A549 (cell line): ENCODE results near the gene FIBIN.

Experiments used
- CHD2 ChIP-seq: fragments of 150-350 bp; IDR thresholded peaks from 2 replicates; pipeline ENCODE4 v1.6.1; 2014; ENCODE audit warnings: low read length; ENCODE audit not compliant: partially characterized antibody
- EHF ChIP-seq: fragments of 250-450 bp; sonication (Bioruptor Pico); IDR thresholded peaks from 2 replicates; pipeline ENCODE4 v1.5.0; 2020; ENCODE audit warnings: mild to moderate bottlenecking
- HEYL ChIP-seq: fragments of 250-450 bp; sonication (Bioruptor Pico); IDR thresholded peaks from 2 replicates; pipeline ENCODE4 v1.8.0; 2021; ENCODE audit warnings: mild to moderate bottlenecking, moderate library complexity
- MAZ ChIP-seq: fragments of 150-350 bp; IDR thresholded peaks from 2 replicates; pipeline ENCODE4 v1.6.1; 2014; ENCODE audit warnings: antibody characterized with exemption, low read depth, low read length, borderline replicate concordance
- NR3C1 ChIP-seq: fragments of >200 bp; sonication (Bioruptor Twin); formaldehyde crosslinking; IDR thresholded peaks from 3 replicates; pipeline ENCODE4 v1.6.1; 2017
- POLR2A ChIP-seq: IDR thresholded peaks from 2 replicates; pipeline ENCODE4 v1.6.1; 2012; ENCODE audit warnings: mild to moderate bottlenecking, low read length
- RCOR1 ChIP-seq: fragments of 150-350 bp; IDR thresholded peaks from 2 replicates; pipeline ENCODE4 v1.6.1; 2014; ENCODE audit warnings: antibody characterized with exemption, low read length, low read depth
- TF ChIP-seq, protein P1 (sequence below): fragments of >200 bp; sonication (Bioruptor Twin); formaldehyde crosslinking; IDR thresholded peaks from 3 replicates; pipeline ENCODE4 v1.5.1; 2016
- TF ChIP-seq, protein P2 (sequence below): fragments of 200-600 bp; sonication (generic); IDR thresholded peaks from 2 replicates; pipeline ENCODE4 v1.6.1; 2016; ENCODE audit warnings: antibody characterized with exemption, mild to moderate bottlenecking, moderate library complexity

DNA sequence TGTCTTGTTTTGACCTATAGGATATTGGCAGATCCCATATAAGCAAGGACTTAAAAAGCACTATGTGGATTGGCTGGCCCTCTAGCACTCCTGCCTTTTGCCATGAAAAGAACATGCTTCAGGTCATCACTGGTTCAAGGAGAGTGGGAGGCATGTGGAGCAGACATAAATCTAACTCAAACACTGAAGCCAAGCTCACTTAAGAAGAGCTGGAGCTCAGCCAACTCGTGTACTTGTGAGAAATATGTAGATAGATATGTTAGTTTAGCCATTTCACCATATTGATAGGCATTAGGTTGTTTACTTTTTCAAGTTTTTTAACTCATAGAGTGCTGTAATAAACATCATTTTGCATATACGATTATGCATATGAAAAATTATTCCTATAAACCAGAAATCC, 26.8 kb downstream of the FIBIN start:
- TF ChIP-seq POLR2A (no peak), MAZ (no peak), NR3C1 (no peak), HEYL (CRISPR knock-in tag) (no peak), CHD2 (no peak), RCOR1 (no peak), EHF (CRISPR knock-in tag) (no peak)
- TF ChIP-seq, protein P1, sequence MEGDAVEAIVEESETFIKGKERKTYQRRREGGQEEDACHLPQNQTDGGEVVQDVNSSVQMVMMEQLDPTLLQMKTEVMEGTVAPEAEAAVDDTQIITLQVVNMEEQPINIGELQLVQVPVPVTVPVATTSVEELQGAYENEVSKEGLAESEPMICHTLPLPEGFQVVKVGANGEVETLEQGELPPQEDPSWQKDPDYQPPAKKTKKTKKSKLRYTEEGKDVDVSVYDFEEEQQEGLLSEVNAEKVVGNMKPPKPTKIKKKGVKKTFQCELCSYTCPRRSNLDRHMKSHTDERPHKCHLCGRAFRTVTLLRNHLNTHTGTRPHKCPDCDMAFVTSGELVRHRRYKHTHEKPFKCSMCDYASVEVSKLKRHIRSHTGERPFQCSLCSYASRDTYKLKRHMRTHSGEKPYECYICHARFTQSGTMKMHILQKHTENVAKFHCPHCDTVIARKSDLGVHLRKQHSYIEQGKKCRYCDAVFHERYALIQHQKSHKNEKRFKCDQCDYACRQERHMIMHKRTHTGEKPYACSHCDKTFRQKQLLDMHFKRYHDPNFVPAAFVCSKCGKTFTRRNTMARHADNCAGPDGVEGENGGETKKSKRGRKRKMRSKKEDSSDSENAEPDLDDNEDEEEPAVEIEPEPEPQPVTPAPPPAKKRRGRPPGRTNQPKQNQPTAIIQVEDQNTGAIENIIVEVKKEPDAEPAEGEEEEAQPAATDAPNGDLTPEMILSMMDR: no peak
- TF ChIP-seq, protein P2, sequence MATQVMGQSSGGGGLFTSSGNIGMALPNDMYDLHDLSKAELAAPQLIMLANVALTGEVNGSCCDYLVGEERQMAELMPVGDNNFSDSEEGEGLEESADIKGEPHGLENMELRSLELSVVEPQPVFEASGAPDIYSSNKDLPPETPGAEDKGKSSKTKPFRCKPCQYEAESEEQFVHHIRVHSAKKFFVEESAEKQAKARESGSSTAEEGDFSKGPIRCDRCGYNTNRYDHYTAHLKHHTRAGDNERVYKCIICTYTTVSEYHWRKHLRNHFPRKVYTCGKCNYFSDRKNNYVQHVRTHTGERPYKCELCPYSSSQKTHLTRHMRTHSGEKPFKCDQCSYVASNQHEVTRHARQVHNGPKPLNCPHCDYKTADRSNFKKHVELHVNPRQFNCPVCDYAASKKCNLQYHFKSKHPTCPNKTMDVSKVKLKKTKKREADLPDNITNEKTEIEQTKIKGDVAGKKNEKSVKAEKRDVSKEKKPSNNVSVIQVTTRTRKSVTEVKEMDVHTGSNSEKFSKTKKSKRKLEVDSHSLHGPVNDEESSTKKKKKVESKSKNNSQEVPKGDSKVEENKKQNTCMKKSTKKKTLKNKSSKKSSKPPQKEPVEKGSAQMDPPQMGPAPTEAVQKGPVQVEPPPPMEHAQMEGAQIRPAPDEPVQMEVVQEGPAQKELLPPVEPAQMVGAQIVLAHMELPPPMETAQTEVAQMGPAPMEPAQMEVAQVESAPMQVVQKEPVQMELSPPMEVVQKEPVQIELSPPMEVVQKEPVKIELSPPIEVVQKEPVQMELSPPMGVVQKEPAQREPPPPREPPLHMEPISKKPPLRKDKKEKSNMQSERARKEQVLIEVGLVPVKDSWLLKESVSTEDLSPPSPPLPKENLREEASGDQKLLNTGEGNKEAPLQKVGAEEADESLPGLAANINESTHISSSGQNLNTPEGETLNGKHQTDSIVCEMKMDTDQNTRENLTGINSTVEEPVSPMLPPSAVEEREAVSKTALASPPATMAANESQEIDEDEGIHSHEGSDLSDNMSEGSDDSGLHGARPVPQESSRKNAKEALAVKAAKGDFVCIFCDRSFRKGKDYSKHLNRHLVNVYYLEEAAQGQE: no peak
